ENCODE measurements around the gene GTF3C5. TPM values are rescaled to one million over a fixed set of nuclear protein-coding genes. Genes with fewer than 3 reads are reported as not detected.
"Not testable (repeated sequence)": the region's sequence is repeated elsewhere in the genome, so short reads cannot be mapped to it uniquely, and the experiment has no call there.

GTF3C5 gene
- total RNA-seq, 1 donor from 2014 or later = 36.3 TPM

DNA sequence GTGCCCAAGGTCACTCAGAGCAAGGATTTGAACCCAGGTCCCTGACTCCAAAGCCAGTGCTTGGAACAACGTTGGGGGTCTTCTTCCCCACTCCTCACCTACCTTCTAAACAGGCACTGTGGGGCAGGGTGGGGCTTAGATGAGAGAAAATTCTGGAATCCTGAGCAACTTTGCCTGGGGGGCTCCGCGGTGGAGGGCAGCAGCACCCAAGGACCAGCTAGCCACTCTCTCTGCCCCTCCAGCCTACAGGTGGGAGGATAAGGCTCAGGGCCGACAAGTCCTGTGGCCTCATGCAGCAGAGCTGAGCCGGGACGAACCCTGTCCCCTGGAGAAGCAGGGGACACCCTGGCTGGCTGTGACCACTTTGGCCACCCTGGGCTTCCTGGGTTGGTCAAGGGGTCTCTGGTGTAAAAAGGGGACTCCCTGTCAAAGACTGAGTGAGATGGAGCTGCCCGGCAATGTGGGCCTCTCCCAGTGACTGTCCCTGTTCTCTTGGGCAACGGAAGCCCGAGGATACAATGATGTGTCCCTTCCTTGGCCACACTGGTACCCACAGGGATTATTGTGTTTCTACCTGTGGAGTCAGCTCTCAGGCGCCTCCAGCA, 57.5 kb downstream of the GTF3C5 start:
- DNase-seq (ENCODE audit: low read depth in 2 of 2) = no peak

GRCh38 chr9:133088756-133089155, 58.0 kb downstream of the GTF3C5 start:
- DNase-seq (ENCODE audit: low read depth in 2 of 2) = no peak

DNA sequence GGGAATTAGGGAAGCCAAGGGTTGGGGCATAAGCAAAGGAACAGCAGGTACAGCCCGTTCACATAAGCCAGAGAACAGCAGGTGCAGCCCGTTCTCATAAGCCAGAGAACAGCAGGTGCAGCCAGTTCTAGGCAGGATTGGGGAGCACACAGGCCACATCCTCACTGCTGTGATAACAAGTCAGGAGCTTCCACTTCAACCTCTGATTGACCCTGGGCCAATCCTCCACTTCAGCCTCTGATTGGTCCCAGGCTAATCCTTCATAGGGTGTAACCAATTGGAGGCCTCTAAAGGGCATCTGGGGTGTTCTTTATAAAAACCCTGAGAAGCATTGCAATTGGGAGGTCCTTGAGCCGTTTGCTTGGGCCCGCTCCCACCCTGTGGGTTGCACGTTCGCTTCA, 58.5 kb downstream of the GTF3C5 start:
- no peak for DNase-seq (ENCODE audit: low read depth in 2 of 2)

DNA sequence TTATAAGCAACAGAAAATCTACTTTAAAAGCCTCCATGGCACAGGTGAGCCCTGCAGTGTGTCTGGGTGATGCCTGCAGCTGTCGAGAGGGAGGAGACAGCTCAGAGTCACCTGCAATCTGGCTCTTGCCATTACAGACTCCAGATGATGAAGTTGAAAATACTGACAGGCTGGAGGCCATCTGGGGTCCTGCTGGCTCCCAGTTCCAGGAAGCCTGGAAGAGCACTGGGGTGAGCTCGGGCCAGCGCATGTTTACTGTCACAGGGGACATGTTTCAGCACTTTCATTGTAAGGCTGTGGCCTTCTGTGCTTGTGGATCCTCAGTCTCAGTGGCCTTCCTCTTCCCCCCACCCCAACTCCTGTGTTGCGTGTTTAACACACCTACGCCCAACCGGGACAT, 59.4 kb downstream of the GTF3C5 start:
- DNase-seq (ENCODE audit: low read depth in 2 of 2) = peak in 1 of 2 donors; percentile 42

DNA sequence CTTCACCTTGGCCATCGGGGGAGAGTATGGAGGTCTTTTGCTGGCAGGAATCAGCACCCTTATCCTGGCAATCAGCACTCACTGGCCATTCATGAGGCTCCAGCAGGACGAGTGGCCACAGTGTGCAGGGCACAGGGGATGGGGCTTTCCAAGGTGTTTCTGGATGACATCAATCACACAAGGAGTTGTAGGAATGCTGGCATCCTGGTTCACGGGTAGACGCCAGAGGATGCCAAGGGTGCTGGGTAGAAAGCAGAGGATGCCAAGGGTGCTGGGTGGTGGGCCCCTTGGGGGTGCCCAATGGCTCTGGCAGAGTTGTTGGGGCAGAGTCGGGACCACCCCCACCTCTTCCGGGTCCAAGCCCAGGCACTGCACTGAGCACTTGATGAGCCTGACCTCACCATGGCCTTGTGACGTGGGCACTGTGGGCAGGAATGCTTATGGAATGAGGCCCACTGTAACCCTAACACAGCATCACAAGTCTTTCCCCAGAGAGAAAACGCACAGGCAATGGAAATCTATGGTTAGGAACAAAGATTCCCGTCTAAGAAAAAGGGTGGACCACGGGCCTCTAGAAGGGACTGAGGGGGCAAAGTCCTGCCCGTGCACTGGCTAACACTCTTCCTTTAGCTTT, 60.1 kb downstream of the GTF3C5 start:
- DNase-seq (ENCODE audit: low read depth in 2 of 2) = no peak

GRCh38 chr9:133094351-133094750, 63.6 kb downstream of the GTF3C5 start:
- not testable (repeated sequence) for DNase-seq (ENCODE audit: low read depth in 2 of 2)

DNA sequence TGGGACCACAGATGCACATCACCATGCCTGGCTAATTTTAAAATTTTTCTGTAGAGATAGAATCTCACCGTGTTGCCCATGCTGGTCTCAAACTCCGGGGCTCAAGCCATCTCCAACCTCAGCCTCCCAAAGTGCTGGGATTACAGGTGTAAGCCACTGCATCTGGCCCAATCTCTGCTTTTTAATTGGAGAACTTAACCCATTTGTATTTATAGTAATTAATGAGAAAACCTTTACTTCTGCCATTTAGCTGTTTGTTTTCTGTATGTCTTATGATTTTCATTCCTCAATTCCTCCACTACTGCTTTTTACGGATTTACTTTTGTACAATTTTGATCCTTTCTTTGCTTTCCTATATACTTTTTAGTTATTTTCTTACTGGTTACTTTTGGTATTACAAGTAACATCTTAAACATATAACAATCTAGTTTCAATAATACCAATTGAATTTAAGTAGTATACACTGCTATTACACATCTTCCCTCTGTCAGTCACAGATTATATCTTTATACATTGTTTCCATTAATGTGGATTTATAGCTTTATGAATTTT, 64.1 kb downstream of the GTF3C5 start:
- no peak for DNase-seq (ENCODE audit: low read depth in 2 of 2)

GRCh38 chr9:133098104-133098754, 67.4 kb downstream of the GTF3C5 start:
- no peak for DNase-seq (ENCODE audit: low read depth in 2 of 2)

DNA sequence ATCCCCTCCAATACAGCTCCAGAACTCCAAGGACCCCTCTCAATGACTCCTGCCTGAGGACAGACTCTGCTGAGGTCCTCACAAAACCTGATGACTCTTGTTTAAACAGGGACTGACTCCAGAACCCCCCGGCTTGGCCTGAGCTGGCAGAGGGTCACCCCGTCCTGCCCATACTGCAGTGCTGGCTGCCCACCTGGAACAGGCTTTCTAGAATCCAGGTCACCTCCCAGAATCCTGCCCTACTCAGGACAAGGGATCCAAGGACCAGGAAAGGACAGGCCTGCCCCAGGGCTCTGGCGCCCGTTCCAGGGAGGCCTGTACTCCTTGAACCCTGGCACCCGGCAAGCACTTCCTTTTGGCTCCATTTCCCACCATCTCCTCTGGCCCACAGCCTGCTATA, 68.1 kb downstream of the GTF3C5 start:
- no peak for DNase-seq (ENCODE audit: low read depth in 2 of 2)

GRCh38 chr9:133099726-133100505, 69.1 kb downstream of the GTF3C5 start:
- DNase-seq (ENCODE audit: low read depth in 2 of 2) = no peak

- no peak for DNase-seq (ENCODE audit: low read depth in 2 of 2)
Measured at GRCh38 chr9:133100506-133101355, 69.9 kb downstream of the GTF3C5 start.

DNA sequence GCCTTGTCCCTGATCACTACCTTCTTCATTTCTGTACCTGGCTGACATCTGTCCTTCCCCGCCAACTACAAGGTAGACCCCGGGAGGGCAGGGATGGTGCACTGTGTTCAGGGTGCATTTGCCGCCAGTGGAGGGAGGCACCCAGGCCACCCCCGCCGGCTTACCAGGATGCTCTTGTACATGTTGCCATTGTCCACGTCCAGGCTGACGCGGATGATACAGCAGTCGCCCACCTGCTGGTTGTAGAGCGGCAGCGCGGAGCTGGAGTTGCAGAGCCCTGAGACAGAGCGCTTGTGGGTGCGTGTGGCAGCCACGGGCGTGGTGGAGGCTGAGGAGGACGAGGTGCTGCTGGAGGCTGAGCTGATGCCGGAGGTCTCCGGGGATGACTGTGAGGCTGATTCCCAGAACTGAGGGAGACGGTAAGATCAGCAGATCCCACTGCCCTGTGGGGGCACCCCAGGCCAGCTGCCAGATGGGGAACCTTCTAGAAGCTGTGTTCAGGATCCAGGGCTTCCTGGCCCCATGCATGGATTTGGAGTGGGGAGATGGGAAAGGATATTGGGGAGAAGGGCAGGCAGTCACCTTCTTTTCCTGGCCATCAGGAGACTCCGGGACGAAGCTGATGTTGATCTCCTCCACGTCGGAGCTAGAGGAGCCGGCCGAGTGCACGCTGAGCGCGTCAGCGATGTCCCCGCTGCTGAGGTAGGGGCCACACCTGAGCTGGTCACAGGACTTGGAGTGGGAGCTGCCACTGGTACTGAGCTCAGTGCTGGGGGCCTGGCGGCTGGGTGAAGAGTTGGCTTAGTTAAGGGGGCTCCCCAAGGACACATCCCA, 70.8 kb downstream of the GTF3C5 start:
- no peak for DNase-seq (ENCODE audit: low read depth in 2 of 2)

GRCh38 chr9:133102190-133103021, 71.6 kb downstream of the GTF3C5 start:
- DNase-seq (ENCODE audit: low read depth in 2 of 2) = no peak

GRCh38 chr9:133103183-133103986, 72.6 kb downstream of the GTF3C5 start:
- peak; percentile 51 to 65 for DNase-seq (ENCODE audit: low read depth in 2 of 2)

DNA sequence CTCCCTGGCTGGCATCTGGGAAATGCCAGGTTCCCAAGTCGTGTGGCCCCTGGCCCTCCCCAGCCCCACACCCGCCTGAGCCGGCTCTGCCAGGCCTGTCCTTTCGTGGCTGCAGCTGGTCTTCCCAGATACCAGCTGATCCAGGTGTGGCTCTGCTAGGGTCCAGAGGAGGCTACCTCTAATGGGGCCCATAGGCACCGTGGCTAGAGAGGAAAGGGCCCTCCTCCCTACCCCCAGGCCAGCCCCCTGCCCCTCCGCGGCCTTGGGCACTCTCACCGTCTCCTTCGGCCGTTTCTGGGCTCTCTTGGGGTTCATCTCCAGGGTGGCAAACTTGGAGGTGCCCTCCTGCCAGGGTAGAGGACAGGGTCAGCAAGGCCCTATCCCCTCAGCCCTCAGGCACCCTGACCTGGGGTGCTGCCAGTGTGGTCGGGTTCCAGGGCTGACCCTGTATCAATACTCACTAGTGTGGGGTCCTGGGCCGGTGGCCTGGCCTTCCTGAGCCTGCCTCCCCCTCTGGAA, 73.2 kb downstream of the GTF3C5 start:
- no peak for DNase-seq (ENCODE audit: low read depth in 2 of 2)

DNA sequence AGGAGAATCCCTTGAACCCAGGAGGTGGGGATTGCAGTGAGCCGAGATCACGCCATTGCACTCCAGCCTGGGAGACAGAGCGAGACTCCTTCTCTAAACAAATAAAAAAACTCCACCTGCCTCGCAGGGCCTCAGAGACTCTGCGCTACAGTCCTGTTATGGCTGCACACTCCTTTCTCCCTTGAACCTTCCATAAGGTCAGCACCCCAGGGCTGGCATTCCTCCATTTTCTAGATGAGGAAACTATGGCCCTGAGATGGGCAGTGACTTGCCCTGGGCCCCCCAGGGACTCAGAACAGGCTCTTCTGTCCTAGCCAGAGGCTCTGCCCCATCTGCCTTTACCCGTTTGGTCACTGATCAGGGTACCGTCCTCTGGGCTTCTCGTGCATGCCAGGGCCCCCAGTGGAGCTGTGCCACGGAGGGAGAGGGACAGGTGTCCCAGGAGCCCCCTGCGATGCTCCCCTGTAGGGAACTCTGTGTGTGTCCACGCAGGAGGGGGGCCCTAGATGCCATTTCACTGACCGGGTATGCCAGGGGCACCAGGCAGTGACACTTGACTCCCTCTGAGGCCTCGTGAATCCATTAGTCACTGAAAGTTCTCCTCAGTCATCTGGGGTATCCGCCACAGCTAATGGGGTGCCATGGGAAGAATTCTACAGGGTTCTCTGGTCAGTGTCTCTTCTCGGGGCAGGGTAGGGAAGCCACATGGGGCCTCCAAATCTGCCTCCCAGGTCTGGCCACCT, 74.1 kb downstream of the GTF3C5 start:
- no peak for DNase-seq (ENCODE audit: low read depth in 2 of 2)

- no peak for DNase-seq (ENCODE audit: low read depth in 2 of 2)
Measured at GRCh38 chr9:133105461-133105770, 74.6 kb downstream of the GTF3C5 start.
